GM23338 (cell line): Measurements from ENCODE around the gene ANKRD66.

Experiments used
- ETS1 ChIP-seq: IDR thresholded peaks from 2 replicates; pipeline ENCODE4 v1.6.1; 2016; ENCODE audit warnings: antibody characterized with exemption
- EZH2 ChIP-seq: fragments of 200-600 bp; sonication (generic); IDR thresholded peaks from one replicate; pipeline ENCODE4 v1.8.0; 2017; ENCODE audit warnings: antibody characterized with exemption, mild to moderate bottlenecking, low read depth; ENCODE audit not compliant: unreplicated experiment
- EZH2phosphoT487 ChIP-seq: fragments of 200-600 bp; sonication (generic); IDR thresholded peaks from one replicate; pipeline ENCODE4 v1.8.1; 2018; ENCODE audit warnings: antibody characterized with exemption; ENCODE audit not compliant: unreplicated experiment
- JUNB ChIP-seq: IDR thresholded peaks from one replicate; pipeline ENCODE4 v1.6.1; 2016; ENCODE audit warnings: antibody characterized with exemption; ENCODE audit not compliant: unreplicated experiment
- POLR2AphosphoS5 ChIP-seq: IDR thresholded peaks from 2 replicates; pipeline ENCODE4 v1.6.1; 2016; ENCODE audit warnings: antibody characterized with exemption, low read depth
- ZNF114 ChIP-seq: fragments of 250-450 bp; sonication (Bioruptor Pico); IDR thresholded peaks from 2 replicates; pipeline ENCODE4 v1.5.0; 2020; ENCODE audit warnings: mild to moderate bottlenecking, moderate library complexity
- TF ChIP-seq, protein P1 (sequence below), 2 experiments: fragments of 200-600 bp in 1 of 2; sonication (generic) in 1 of 2; conservative IDR thresholded peaks; 2 replicates each; pipeline versions ENCODE4 v1.5.1 to v1.6.1; 2016 to 2017; ENCODE audit warnings: antibody characterized with exemption in 2 of 2, low read depth in 2 of 2, mild to moderate bottlenecking in 2 of 2, moderate library complexity in 1 of 2

- TF ChIP-seq, protein P1, sequence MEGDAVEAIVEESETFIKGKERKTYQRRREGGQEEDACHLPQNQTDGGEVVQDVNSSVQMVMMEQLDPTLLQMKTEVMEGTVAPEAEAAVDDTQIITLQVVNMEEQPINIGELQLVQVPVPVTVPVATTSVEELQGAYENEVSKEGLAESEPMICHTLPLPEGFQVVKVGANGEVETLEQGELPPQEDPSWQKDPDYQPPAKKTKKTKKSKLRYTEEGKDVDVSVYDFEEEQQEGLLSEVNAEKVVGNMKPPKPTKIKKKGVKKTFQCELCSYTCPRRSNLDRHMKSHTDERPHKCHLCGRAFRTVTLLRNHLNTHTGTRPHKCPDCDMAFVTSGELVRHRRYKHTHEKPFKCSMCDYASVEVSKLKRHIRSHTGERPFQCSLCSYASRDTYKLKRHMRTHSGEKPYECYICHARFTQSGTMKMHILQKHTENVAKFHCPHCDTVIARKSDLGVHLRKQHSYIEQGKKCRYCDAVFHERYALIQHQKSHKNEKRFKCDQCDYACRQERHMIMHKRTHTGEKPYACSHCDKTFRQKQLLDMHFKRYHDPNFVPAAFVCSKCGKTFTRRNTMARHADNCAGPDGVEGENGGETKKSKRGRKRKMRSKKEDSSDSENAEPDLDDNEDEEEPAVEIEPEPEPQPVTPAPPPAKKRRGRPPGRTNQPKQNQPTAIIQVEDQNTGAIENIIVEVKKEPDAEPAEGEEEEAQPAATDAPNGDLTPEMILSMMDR (conservative IDR thresholded peaks at IDR 0.05; ENCODE audit: low read depth in 2 of 2): no peak
- TF ChIP-seq EZH2 (no peak), POLR2AphosphoS5 (no peak), JUNB (no peak), ZNF114 (CRISPR knock-in tag) (no peak), ETS1 (no peak), EZH2phosphoT487 (no peak)
Observed at GRCh38 chr6:46746696-46747095, at the start of gene ANKRD66.
